22Rv1 (cell line): ENCODE data around the gene CLN5.

Experiments
- CTCF ChIP-seq: fragments of 450-650 bp; IDR thresholded peaks from 2 replicates; pipeline ENCODE4 v1.5.1; 2017; ENCODE audit warnings: mild to moderate bottlenecking
- ZFX ChIP-seq: fragments of 450-650 bp; IDR thresholded peaks from 2 replicates; pipeline ENCODE4 v1.6.1; 2017; ENCODE audit warnings: antibody characterized with exemption, borderline replicate concordance

GRCh38 chr13:77016888-77017623, 25.2 kb downstream of the CLN5 start:
- 0 out of 2 replicates have a peak, but pooled peaks have one; percentile 6 for TF ChIP-seq CTCF
- no peak for TF ChIP-seq ZFX
